HepG2 (cell line): ENCODE data around the gene SLC38A3. TPM values are rescaled to one million over a fixed set of nuclear protein-coding genes. Genes with fewer than 3 reads are reported as not detected.

ENCODE experiments used
- FLYWCH1 ChIP-seq: sonication (generic); formaldehyde crosslinking; IDR thresholded peaks from 2 replicates; pipeline ENCODE4 v1.8.1; 2023; ENCODE audit warnings: mild to moderate bottlenecking, missing genetic modification reagents
- FOXA3 ChIP-seq: IDR thresholded peaks from 2 replicates; pipeline ENCODE4 v1.6.1; 2016; ENCODE audit warnings: missing genetic modification reagents, missing compliant biosample characterization
- FOXK1 ChIP-seq: sonication (generic); formaldehyde crosslinking; IDR thresholded peaks from 2 replicates; pipeline ENCODE4 v1.4.0; 2020; ENCODE audit warnings: low read depth, missing genetic modification reagents, borderline replicate concordance
- HBP1 ChIP-seq: IDR thresholded peaks from 2 replicates; pipeline ENCODE4 v1.6.1; 2016; ENCODE audit warnings: low read depth, control low read depth
- HHEX ChIP-seq: IDR thresholded peaks from 2 replicates; pipeline ENCODE4 v1.6.1; 2016; ENCODE audit warnings: control low read depth
- LRRFIP1 ChIP-seq: sonication (generic); formaldehyde crosslinking; conservative IDR thresholded peaks from 2 replicates; pipeline ENCODE4 v1.4.0; 2020; ENCODE audit warnings: missing genetic modification reagents
- MED8 ChIP-seq: sonication (generic); formaldehyde crosslinking; IDR thresholded peaks from 2 replicates; pipeline ENCODE4 v1.8.1; 2023; ENCODE audit warnings: mild to moderate bottlenecking, missing genetic modification reagents; ENCODE audit not compliant: insufficient replicate concordance
- MYC ChIP-seq: sonication (generic); formaldehyde crosslinking; IDR thresholded peaks from 2 replicates; pipeline ENCODE4 v1.9.0; 2021; ENCODE audit warnings: missing genetic modification reagents, borderline replicate concordance
- RERE ChIP-seq: IDR thresholded peaks from 2 replicates; pipeline ENCODE4 v1.6.1; 2016; ENCODE audit warnings: low read depth, missing genetic modification reagents, missing compliant biosample characterization
- TAF1 ChIP-seq: sonication (generic); formaldehyde crosslinking; IDR thresholded peaks from 2 replicates; pipeline ENCODE4 v1.4.0; 2020; ENCODE audit warnings: missing genetic modification reagents
- ZFP90 ChIP-seq: sonication (generic); formaldehyde crosslinking; IDR thresholded peaks from 2 replicates; pipeline ENCODE4 v1.8.0; 2022; ENCODE audit warnings: missing genetic modification reagents, mild to moderate bottlenecking, inconsistent platforms, borderline replicate concordance
- ZNF205 ChIP-seq: IDR thresholded peaks from 2 replicates; pipeline ENCODE4 v1.6.1; 2018; ENCODE audit warnings: missing biosample characterization, missing genetic modification reagents
- ZNF563 ChIP-seq: sonication (generic); formaldehyde crosslinking; IDR thresholded peaks from 2 replicates; pipeline ENCODE4 v1.8.0; 2022; ENCODE audit warnings: mild to moderate bottlenecking, moderate library complexity, missing genetic modification reagents
- ZNF580 ChIP-seq: IDR thresholded peaks from 2 replicates; pipeline ENCODE4 v1.6.1; 2016; ENCODE audit warnings: low read depth, borderline replicate concordance
- polyA plus RNA-seq, 8 experiments: library from polyadenylated mRNA; depleted of rRNA in 3 of 8; stranded (reverse) in 7 of 8; unstranded in 1 of 8; fragments of >200 nt; fragmentation: Illumina TruSeq in 4 of 8; extraction: Trizol in 4 of 8; gene quantifications; 2 replicates each; pipeline versions ENCODE4 v1.2.1 to v1.2.3, GENCODE V29; 2011 to 2016; ENCODE audit warnings: low read depth in 4 of 8, missing spikeins in 1 of 8, mixed read lengths in 1 of 8; ENCODE audit not compliant: insufficient read depth in 1 of 8
- total RNA-seq, 5 experiments: library from RNA; depleted of rRNA; stranded (reverse); fragments of >200 nt; fragmentation: Illumina TruSeq; extraction: Trizol; gene quantifications; 2 replicates each; pipeline ENCODE4 v1.2.3, GENCODE V29; 2016; ENCODE audit warnings: low read depth in 1 of 5
- TF ChIP-seq, protein P1 (sequence below): sonication (generic); formaldehyde crosslinking; IDR thresholded peaks from 2 replicates; pipeline ENCODE4 v1.5.1; 2020; ENCODE audit warnings: mild to moderate bottlenecking, moderate library complexity, missing genetic modification reagents
- TF ChIP-seq, protein P2 (sequence below): sonication (generic); formaldehyde crosslinking; IDR thresholded peaks from 2 replicates; pipeline ENCODE4 v1.4.0; 2020; ENCODE audit warnings: missing genetic modification reagents, borderline replicate concordance

The SLC38A3 gene
- total and polyA plus RNA-seq, 2 of the 13 experiments (the other 11 are each of a cell fraction or from before 2014, with no cell fraction given), result 29.8 to 164 TPM

- TF ChIP-seq HBP1 (CRISPR knock-in tag), result no peak
- TF ChIP-seq ZFP90 (CRISPR knock-in tag), result no peak
- no peak for TF ChIP-seq MED8 (CRISPR knock-in tag)
- no peak for TF ChIP-seq RERE (CRISPR knock-in tag)
- TF ChIP-seq HHEX (CRISPR knock-in tag), result no peak
- TF ChIP-seq FLYWCH1 (CRISPR knock-in tag), result no peak
- no peak for TF ChIP-seq FOXK1 (CRISPR knock-in tag)
- TF ChIP-seq LRRFIP1, result no peak
- TF ChIP-seq TAF1, result peak; percentile 40
- TF ChIP-seq ZNF580 (CRISPR knock-in tag), result no peak
- TF ChIP-seq MYC (CRISPR knock-in tag), result no peak
- TF ChIP-seq, protein P1, sequence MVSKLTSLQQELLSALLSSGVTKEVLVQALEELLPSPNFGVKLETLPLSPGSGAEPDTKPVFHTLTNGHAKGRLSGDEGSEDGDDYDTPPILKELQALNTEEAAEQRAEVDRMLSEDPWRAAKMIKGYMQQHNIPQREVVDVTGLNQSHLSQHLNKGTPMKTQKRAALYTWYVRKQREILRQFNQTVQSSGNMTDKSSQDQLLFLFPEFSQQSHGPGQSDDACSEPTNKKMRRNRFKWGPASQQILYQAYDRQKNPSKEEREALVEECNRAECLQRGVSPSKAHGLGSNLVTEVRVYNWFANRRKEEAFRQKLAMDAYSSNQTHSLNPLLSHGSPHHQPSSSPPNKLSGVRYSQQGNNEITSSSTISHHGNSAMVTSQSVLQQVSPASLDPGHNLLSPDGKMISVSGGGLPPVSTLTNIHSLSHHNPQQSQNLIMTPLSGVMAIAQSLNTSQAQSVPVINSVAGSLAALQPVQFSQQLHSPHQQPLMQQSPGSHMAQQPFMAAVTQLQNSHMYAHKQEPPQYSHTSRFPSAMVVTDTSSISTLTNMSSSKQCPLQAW, result peak; percentile 78; the same call in 1 of the 2 replicates
- TF ChIP-seq ZNF563 (CRISPR knock-in tag), result no peak
- TF ChIP-seq FOXA3, result no peak; the same call in 1 of the 2 replicates
- TF ChIP-seq, protein P2, sequence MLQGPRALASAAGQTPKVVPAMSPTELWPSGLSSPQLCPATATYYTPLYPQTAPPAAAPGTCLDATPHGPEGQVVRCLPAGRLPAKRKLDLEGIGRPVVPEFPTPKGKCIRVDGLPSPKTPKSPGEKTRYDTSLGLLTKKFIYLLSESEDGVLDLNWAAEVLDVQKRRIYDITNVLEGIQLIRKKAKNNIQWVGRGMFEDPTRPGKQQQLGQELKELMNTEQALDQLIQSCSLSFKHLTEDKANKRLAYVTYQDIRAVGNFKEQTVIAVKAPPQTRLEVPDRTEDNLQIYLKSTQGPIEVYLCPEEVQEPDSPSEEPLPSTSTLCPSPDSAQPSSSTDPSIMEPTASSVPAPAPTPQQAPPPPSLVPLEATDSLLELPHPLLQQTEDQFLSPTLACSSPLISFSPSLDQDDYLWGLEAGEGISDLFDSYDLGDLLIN, result no peak
- no peak for TF ChIP-seq ZNF205
Measured at GRCh38 chr3:50221411-50222168, 16.5 kb downstream of the SLC38A3 start (continued).
